HG03442 (cell line): ENCODE results near the gene TFF2.

Source experiments
- ATAC-seq: cut with Tn5 transposase; IDR thresholded peaks from one replicate; pipeline ENCODE4 v1.9.1; 2021; ENCODE audit warnings: mild to moderate bottlenecking, moderate library complexity; ENCODE audit not compliant: unreplicated experiment

TFF2 gene

DNA sequence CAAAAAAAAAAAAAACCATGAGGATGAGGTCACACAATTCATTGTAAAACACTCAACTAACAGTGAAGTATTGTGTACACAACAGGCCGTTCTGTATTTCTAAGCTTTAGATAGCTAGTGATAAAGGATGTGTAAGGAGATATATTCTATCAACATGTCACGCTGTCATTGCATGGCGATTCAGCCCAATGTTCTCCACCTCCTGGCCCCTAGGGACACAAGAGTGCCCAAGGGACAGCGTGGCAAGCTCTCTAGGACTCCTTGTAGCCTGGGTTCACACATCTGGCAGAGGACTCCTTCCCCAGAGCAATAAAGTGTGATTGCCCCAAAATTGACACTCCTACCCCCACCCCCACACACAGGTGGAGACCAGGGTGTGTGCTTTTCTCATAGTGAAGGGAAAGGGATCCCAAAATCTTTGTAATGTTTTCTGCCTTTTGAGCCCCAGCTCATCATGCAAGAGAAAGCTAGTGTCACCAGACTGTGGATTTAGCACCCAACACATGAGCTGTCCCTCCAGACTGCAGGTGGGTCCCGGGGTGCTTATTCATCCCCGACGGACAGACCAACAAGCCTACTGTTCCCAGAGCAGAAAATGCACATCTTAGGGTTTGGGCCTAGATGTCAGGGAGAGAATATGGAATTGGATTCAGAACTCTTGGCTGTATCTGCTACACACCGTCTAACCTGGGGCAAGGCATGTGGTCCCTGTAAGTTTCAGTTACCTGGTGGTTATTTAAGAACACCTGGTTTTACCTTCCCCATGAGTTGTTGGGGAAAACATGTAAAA lies 33.6 kb upstream of the TFF2 start:
- no peak for ATAC-seq

DNA sequence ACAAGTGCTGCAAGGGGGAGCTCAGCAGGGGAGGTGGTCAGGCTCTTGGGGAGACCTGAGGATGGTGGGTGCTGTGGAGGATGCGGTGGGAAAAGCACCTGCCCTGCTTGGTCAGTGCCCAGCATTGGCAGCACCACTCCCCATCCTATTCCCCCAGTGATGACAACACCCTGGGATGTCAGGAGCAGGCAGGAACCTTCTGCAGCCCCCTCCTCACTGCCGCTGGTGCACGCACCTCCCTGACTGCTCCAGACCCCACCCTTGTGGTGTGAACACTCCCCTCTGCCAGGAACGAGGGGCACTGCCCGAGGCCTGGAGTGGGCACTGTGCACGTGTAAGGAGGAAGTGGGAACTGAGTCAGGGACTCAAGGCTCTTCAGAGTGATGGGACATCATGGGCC lies 32.5 kb upstream of the TFF2 start:
- no peak for ATAC-seq

DNA sequence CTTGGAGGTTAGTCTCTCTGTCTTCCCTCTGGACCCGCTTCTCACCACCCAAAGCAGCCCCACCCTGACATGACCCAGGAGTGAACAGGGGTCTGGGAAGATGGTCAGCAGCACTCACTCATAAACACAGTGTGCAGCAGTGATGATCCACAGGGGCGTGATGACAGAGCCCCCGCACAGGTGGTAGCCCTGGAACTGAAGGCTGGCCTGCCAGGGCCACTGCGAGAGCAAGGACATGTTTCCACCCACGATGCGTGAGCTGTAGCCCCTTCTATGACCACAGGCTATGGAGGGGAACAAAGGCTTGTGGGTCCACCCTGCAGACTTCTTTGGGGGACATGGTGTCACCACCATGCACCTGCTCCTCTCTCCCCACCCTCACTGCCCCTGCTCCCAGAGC lies 32.1 kb upstream of the TFF2 start:
- ATAC-seq, result no peak

DNA sequence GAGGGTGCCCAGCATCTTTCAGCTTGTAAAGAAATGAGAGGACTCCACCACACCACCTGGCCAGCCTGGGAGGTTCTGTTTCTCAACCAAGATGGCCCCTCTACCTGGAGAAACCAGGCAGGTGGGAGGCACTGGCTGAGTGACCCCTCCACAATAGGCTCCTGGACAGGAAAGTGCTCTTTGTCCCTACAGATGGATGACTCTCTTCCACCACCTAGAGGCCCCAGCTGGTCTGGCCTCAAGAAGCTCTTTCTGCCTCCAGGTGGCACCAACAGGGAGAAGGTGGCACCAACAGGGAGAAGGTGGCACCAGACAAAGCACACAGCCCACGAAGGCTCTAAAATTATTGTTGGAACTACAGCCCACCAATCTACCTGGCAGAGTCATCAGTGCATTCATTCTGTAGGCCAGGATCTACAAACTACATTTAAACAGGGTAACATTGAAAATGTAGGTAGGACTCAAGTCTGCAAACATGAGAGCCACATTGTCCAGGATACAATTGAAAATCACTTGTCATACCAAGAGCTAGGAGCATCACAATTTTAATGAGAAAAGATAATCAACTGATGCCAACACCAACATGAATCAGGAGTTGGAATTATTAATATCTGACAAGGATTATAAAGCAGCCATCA lies 30.7 kb upstream of the TFF2 start:
- no peak for ATAC-seq

DNA sequence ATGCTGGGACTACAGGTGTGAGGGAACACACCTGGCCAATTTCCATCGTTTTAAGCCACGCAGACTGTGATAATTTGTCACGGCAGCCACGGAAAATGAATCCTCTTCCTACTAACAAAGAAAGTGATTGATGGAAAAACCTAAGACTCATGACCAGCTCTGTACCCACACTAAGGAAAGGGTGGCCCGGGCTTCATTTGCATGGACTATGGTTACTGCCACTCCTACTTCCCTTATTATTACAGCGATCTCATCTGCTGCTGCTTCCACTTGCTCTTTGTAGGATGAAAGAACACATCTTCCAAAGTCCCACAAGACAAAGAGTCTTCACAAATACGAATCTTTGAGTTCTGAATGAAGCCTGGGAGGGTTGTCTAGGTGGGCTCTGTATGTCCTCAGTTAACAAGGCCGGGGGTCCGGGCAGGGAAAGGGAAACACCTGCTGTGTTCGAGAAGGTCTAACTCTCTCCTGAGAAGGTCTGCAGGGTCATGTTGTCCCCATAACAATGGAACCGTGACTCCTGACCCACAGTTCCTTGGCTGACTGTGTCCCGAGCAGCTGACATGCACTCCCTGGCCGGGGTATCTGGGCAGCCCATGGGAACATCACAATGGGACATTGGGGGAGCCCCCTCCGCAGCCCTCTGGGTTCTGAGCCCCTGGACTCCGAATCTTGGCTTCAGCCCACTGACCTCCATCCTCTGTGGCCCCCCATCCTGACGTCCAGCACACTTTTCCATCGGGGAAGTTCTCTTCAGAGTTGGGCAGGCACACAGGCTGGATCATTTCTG lies 28.8 kb upstream of the TFF2 start:
- no peak for ATAC-seq

DNA sequence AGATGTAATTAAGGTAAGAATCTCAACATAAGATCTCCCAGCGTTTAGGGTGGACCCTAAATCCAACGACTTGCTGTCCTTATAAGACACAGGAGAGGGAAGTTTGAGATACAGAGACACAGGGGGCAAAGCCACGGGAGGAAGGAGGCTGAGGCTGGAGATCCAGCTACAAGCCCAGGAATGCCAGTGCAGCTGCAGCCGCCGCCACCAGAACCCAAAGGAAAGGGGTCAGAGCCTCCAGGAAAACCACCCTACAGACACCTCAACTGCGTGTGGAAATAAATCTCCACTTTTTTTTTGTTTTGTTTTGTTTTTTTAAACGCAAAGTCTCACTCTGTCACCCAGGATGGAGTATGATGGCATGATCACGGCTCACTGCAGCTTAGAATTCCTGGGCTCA lies 27.6 kb upstream of the TFF2 start:
- ATAC-seq, result no peak

DNA sequence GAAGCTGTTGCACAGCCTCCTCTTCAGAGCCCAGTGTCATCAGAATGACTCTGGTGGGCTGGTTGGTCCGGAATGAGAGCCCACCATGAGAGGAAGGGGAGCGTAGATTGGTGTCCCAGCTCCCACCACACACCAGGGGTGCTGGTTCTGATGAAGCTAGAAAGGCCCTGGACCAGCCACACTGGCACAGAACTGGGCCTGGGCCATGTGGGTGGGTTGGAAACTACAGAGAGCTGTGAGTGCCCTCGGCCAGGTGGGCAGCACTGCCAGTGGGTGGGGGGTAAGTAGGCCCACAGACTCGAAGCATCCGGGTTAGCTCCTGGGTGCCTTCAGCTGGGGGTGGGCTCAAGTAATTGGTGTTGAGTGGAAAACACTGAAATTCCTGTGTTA lies 27.2 kb upstream of the TFF2 start:
- no peak for ATAC-seq

DNA sequence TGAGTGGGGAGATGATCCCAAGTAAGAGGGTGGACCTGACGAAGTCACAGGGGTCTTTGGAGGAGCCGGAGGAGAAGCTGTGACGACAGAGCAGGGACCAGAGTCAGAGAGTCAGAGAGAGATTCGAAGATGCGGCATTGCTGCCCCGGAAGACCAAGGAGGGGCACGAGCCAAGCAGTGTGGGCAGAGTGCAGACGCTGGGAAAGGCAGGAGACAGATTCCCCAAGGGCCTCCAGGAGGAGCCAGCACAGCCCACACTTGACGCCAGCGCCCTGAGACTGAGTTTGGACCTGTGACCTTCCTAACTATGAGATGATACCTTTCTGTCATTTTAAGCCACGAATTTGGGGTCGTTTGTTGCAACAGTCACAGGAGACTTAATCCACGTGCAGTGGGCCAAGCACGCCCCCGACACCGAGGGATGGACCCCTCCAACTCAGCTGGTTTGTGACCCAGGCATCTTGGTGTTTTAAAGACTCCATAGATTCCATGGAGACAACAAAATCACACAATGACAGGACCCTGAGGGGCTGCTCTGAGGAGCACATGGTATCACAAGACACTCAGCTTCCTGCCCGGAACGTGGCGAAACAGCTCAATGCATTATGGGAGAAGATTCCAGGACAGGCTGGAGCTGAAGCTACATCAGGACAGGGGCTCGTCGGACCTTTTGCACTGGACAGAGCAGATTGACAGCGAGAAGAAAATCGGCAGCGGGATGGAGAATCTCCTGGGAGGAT lies 26.6 kb upstream of the TFF2 start:
- ATAC-seq, result no peak

DNA sequence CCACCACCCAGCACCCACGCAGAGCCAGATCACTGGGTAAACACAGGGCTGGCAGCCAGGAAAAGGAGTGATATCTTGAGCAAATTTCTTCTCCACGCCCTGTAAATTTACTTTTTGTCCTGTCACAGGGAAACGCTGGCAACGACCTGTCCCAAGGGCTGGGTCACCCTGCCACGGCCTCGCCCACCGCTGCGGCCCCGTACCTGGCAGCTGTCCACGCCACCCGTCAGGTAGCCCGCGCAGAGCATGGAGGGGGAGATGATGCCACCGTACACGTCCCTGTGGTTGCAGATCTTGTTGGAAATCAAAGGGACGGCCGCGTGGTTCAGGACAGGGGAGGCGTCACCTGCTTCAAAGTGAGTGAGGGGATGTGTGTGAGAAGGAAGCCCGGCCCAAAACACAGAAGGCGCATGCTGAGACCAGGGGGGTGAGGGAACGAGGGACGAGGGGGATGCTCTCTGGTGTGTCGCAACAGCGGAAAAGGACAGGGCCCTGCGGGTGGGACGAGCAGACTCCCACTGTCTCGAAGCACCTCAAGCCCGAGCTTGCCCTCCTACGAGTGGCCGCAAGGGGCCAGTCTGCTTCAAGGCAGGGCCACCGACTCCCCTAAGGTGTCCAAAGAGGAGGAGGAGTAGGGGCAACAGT lies 25.7 kb upstream of the TFF2 start:
- ATAC-seq, result no peak

DNA sequence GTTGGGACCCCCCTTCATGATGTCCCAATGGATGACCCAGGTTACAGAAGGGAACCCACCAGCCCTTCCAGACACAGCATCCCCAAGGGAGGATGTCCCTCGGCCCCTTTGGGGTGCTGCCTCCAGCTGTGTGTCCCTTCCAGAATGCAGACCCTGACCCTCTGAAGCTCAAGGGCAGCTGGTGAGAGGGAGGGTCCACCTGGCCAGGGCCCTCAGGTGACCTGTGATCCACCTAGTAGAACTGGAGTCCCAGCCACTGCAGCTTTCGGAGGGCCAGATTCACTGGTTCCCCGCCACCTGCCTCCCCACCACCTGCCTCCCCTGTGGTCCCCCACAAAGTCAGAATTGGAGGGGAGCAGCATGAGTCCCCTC lies 25.2 kb upstream of the TFF2 start:
- no peak for ATAC-seq

DNA sequence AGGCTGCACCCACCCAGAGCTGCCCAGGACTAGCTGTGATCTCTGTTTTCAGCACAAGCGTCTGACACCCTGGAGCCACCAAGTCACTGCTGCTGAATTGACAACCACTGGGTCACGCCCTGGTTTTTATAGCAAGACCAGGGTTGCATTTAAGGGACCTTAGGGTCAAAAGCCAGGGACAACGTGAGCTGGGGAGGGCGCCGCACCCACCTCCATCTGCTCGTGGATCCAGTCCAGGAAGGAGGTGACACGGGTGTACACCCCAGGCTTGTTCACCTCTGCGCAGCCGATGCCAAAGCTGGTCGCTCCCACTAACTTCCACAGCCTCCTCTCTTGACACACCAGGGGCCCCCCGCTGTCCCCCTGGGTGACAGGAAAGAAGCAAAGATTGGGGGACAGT lies 24.7 kb upstream of the TFF2 start:
- no peak for ATAC-seq

DNA sequence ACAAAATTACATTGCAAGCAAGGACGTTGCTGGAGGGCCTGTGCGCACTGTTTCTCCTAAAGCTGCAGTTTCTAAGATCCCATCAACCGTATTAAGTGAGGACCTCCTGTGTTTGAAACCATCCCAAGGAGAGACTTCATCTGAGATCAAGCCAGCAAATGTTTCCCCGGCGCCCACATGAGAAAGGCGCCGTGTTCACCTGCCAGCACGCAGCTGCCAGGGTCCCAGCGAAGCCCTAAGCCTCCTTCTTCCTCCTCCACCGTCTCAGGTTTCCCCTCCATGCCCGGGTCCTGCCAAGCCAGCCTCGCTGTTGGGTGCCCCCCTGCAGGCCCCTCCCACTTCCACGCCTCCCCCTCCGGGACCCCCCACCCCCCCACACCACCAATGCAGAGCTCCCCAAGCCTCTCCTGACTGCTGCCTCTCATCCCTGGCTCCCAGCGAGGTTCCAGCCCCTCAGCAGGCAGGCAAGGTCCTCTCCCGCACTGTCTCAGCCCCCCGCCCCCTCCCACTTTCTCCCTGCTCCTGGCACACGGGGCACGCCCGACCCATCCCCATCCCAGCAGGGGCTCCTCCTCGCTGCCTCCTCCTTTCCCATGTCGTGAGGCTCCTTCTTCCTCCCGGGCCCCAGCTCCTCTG lies 24.2 kb upstream of the TFF2 start:
- no peak for ATAC-seq

DNA sequence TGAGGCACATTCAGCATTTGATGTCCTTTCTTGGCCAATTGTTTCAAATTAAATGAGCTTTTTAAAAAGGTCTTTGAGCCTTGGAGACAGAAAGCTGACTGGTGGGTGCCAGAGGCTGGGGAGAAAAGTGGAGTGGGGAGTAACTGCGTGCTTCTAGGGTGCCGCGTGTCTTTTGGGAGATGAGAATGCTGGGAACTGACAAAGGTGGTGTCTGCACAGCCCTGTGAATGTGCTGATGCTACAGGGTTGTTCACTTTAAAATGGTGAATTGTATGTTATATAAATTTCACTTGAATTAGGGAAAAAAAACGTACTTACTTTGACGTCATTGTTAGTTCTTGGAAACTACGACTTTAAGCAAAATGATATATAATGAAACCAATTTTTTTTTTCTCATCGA lies 23.7 kb upstream of the TFF2 start:
- ATAC-seq, result no peak

DNA sequence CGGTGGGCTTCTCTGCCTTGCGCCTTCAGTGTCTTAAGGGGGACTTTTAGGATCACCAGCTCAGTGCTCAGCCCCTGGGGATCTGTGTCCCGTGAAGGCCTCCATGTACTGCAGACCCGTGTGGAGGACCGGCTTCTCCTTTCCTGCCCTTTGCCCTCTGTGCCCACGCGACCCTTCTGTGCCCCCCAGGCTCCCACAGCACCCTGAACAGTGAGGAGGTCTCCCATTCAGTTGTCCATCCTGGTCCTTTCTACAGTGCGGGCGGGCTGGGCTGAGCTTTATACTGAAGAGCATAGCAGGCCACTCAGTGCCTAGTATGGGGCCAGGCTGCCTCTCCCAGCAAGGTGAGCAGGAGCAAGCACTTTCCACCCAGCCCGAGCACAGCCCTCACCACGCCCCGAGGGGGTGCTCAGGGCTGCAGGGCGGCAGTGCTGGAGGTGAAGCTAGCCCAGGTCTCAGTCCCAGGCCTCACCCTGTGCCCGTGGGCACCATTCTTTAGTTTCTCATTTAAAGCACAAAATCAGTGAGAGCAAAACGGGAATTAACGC lies 23.2 kb upstream of the TFF2 start:
- no peak for ATAC-seq

DNA sequence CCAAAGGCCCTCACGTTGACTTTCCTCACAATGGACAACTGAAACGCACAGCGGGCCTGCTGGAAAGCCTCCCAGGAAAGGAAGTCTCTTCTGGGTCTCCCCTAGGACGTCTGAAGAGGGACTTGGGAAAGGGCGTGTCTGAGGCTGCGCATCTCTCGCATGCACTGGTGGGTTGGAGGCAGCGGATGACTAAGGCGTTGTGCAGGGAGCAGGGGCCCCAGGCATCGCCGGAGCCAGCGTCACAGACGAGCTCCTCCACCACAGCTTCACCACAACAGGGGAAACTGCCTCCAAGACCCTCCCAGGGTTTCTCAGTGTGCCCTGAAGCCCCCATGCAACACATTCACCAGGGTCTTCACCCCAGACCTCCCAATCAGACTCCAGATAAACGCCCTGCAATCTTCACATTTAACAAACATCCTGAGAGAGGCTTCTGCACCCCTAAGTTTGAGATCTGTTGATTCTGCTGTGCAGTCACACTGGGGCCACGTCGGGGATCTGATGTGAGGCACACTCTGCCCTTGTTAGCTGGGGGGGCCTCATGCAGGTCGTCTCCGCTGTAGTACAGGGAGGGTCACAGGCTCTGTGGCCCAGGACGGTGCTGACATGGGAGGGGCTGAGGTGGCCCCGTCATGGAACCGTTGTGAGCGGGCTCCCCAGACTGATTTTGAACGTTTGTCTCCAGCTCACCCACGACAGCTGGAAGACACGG lies 22.6 kb upstream of the TFF2 start:
- ATAC-seq, result no peak

DNA sequence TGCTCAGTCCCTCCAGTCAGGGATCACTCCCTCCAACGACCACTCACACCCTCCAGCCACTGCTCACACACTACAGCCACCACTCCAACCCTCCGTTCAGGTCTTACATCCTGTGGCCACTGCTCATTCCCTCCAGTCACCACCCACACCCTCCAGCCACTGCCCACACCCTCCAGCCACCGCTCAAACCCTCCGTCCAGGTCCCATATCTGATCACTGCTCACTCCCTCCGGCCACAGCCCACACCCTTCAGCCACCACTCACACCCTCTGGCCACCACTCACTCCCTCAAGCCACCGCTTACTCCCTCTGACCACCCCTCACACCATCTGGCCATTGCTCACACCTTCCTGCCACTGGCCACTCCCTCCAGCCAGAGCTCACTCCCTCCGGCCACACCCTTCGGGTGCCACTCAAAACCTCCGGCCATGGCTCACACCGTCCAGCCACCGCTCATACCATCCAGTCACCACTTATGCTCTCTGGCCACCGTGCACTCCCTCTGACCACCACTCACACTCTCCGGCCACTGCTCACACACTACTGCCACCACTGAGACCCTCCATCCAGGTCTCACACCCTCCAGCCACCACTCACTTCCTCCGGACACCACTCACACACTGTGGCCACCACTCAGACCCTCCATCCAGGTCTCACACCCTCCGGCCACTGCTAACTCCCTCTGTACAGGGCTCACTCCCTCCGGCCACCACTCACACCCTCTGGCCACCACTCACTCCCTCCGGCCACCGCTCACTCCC lies 20.3 kb upstream of the TFF2 start:
- no peak for ATAC-seq

DNA sequence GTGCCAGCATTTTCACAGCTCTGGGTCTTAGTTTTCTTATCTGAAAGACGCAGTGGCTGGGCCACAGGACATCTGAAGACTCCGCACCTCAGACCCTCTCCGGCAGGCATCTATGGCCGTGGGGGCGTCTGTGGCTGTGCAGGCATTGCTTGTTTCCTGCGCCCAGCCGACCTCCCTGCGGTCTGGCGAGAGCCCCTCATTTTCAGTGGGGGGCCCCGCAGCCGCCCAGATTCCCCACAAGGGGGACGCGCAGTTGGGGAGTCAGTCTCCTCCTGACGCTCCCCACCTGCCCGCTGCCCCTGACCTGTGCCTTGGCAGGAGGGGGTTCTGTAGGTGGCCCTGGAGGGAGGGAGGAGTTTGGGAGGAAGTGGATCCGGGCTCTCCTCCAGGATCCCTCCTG lies 19.0 kb upstream of the TFF2 start:
- ATAC-seq, result no peak

DNA sequence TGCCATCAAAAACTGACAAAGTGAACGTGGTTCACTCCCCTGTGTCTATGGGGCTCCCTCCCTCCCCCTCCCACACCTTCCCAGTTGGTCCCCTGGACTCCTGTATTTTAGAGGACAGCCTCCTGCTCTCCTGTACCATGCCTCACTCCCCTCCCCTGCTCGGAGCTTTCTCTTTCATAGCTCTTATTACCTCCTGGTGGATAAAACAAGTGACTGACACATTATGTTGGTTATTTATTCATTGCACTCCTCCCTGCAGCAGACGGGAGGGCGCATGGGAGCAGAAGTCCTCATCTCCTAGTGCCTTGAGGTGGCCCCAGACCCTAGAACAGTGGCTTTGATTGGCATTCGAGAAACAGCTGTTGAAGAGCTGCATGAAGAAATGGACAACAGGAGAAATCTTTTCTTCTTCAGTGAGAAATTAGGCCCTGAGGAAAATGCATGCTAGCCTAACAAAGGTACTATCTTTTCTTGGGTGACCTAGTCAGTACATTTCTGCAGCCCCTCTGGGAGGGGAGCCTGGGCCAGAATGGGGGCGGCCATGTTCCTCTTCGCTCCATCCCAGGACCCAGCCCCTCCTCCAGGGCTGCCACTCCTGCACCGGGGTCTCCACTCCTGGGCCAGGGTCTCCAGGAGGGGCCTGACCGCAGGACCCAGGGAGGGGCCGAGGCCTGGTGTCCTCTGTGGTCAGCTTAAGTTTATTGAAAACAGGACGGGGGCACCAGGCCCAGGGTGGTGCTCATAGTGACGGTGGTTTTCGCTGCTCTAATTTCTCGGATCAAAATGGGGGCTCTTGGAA lies 16.8 kb upstream of the TFF2 start:
- ATAC-seq, result no peak
